Activated CD4-positive, alpha-beta T cell treated with anti-CD3 and anti-CD28 coated beads, Interleukin-10, Interleukin-2, amounts not matched to agents 100 ng/mL and 50 ng/mL, durations not matched to agents 16 hours and 8 hours (primary cell): Measurements from ENCODE around the gene TBC1D16.
A peak's percentile ranks its signal among the peaks of the same experiment; 100 is the strongest.
"Not testable (repeated sequence)": the region's sequence is repeated elsewhere in the genome, so short reads cannot be mapped to it uniquely, and the experiment has no call there.

Experiments
- DNase-seq: peaks from one replicate; pipeline ENCODE4 v3.0.0-alpha.2; 2020

TBC1D16 gene

DNA sequence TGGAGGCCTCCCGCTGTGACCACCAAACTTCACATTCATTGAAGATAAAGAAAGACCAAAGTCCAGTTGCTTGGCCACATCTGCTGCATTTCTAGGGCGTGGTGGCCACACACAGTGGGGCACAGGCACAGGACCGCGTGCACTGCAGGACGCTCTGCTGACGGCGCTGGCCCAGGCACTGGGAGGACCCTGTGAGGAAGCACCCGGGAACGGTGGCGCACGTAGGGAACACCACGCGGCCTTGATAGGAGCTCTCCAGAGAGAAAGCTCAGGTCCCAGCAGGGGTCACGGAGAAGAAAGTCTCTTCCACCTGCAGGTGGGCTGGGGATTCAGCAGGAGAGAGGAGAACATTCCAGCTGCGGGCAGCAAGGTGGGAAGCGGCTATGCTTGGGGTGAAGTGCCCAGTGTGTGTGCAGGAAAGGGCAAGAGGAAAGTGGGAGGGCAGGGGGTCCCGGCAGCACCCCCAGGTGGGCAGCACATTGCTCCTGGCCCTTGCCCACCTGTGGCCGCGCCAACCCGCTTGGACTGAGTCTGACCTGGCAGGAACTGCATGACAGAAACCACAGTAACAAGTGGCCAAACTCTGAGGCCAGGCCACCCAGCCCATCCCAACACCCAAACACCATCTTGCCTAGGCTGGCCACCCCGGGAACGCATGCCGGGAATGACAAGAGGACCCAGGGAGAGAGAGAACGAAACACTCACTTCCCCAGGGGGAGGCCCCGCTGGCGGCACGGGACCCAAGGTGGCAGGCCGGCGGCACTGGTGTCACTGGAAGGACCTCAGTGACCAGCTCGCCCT lies 32.8 kb downstream of the TBC1D16 start:
- no peak for DNase-seq

- no peak for DNase-seq
Observed at GRCh38 chr17:80002070-80002641, 33.5 kb downstream of the TBC1D16 start.

- DNase-seq: no peak
Observed at GRCh38 chr17:80000981-80001775, 34.5 kb downstream of the TBC1D16 start.

- no peak for DNase-seq
Observed at GRCh38 chr17:80000136-80000535, 35.5 kb downstream of the TBC1D16 start.

- peak; percentile 92 for DNase-seq
Observed at GRCh38 chr17:79997011-79997660, 38.5 kb downstream of the TBC1D16 start.

DNA sequence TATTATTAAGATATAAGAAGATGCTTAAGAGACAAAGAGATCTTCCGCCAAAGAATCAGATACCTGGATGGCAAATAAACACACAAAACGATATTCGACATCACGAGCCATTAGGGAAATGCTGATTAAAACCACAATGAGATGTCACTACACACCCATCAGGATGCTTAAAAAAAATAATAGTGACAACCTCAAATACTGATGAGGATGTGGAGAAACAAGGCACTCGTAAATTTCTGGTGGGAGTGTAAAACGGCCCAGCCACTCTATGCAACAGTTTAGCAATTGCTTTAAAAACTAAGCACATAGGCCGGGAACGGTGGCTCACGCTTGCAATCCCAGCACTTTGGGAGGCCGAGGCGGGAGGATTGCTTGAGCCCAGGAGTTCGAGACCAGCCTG lies 39.4 kb downstream of the TBC1D16 start:
- no peak for DNase-seq

DNA sequence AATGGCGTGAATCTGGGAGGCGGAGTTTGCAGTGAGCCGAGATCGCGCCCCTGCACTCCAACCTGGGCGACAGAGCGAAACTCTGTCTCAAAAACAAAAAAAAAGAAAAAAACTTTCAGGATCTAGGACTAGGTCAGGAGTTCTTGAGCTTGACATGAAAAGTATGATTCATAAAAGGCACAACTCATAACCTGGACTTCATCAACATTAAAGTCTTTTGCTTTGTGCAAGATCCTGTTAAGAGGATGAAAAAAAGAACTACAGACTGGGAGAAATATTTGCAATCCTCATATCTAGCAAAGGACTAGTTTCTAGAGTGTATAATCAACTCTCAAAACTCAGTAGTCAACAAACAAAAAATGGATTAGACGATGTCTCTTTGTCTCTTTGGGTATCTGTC lies 40.0 kb downstream of the TBC1D16 start:
- DNase-seq: no peak

DNA sequence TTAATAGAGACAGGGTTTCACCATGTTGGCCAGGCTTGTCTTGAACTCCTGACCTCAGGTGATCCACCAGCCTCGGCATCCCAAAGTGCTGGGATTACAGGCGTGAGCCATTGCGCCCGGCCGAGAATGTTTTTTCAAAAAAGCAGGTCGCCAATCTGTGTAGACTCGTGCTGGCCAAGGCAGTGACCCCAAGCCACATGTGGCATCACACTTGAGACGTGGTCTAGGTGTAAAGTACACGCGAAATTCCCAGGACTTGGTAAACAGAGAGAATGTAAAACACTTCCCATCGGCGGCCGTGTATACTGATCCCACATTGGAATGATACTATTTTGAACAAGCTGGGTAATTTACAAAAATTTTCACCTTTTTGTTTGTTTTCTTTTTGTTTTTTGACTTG lies 41.1 kb downstream of the TBC1D16 start:
- DNase-seq: no peak

DNA sequence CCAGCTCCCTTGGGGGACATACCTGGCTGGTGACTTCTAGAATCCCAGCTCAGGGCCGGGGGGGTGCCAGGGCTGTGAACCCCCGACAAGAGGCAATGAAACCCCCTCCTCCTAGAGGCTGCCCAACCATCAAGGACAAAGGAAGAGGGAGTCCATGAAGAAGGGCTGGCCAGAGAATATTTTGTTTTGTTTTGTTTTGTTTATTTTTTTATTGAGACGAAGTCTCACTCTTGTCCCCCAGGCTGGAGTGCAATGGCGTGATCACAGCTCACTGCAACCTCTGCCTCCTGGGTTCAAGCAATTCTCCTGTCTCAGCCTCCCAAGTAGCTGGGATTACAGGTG lies 41.5 kb downstream of the TBC1D16 start:
- DNase-seq: not testable (repeated sequence)

- DNase-seq: peak; percentile 73
Observed at GRCh38 chr17:79993390-79994227, 42.1 kb downstream of the TBC1D16 start.

DNA sequence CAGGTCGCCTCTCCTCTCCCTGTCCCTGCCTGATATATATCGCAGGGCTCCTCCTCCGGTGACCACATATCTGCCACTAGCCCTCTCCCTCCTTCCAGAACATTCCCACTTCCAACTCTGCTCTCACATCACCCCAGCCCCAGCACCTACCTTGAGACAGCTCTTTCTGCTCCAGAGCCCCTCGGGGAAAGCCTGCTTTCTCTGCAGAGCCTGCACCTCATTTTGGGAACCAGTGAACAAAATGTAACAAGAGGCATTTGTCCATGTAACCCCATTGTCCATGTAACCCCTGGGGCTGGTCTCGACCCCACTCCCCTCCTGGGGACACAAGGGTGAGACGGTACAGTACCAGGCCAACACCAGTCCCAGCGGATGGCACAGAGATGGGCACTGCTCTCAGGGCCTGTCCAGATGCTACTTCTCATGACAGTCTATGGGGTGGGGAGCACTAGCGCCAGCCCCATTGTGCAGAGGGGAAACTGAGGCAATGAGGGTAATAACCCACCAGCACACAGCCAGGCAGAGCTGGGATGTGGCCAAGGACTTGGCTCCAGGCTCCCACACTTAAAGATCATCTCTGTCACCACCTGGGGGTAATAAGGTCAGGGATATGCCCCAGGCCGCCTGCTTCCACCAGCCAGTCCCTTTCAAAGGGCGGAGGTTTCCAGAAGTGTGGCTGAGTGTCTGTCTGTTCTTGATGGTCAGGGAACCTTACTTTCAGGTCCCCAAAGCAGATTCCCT lies 42.9 kb downstream of the TBC1D16 start:
- no peak for DNase-seq

GRCh38 chr17:79991924-79992648 lies 43.6 kb downstream of the TBC1D16 start:
- no peak for DNase-seq

GRCh38 chr17:79991140-79991923 lies 44.3 kb downstream of the TBC1D16 start:
- peak; percentile 90 for DNase-seq

GRCh38 chr17:79990704-79991103 lies 45.0 kb downstream of the TBC1D16 start:
- DNase-seq: no peak

GRCh38 chr17:79990051-79990592 lies 45.5 kb downstream of the TBC1D16 start:
- no peak for DNase-seq

DNA sequence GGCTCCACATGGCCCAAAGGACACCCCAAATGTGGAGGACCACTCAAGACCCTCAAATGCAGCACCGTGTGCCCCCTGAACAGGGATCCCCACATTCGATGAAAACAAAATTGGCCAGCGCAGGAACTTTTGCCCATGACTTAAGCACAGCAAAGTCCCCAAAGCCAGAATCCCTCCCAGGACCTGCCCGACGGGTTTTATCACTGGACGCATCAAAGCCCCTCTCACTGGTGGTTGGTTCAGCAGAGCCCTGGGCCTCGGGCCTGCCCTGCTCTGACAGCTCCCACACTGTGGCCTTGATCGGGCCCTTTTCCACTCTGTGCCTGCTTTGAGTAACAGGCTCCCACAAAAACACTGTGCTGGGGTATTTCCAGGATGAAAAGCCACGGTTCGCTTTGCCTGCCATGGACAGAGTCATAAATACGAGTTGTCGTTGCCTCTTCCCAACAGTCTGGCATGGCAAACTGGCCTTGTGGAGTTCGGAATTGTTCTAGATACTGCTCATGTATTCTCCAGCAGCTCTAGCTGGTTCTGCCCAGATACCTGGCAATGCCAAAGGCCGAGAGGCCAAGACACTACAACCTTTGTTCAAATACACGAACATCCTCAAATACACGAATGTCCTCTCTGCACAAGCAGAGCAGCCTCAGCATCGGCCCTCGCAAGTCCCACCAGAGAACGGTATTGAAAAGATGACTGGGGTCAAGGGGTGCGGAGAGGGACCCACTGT lies 46.4 kb downstream of the TBC1D16 start:
- DNase-seq: no peak

DNA sequence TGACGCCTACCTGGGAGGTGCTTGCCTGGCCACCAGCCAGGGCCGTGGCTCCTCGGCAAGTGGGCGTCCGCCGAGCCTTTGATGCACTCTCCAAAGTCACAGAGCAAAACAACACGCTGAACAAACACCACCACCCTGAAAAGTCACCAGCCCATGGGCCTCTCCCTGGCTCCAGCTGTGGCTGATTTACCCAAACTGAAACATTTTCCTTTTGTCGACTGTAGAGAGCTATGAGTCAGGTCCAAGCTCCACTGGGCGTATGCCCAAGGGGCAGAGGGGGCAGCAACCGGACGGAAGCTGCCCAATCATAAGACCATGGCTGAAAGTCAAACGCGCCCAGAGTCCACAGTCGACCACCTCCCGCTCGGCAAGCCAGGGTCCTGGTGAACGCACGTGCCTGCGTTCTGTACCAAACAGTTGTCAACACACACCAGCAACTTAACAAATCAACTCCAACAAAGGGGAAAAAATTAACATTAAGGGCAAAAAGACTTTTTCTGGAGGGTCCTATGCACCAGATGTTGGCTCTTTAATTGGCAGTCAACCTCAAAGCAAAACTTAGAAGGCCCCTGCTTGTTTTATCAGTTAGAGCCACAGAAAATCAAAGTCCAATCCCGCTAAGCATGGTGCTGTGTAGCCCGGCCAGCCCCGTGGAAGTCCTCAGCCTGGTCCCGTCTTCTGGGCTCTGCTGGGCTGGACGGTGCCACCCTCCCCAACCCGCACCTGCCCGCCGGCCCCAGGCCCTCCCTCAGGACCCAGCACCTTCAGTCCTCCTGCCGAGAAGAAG lies 47.3 kb downstream of the TBC1D16 start:
- no peak for DNase-seq

DNA sequence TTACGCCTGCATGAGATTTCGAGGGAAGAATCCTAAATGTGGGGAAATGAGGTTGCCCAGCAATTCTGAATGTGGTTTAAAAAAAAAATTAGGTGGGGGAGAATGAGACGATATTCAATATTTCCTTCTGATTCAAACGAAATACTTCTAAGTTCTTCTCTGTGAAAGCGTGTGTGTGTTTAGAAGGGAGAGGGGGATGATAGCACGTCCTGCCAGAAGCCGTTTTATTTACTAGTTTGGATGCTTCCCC lies 47.8 kb downstream of the TBC1D16 start:
- DNase-seq: no peak
